GM19025 (cell line): ENCODE measurements around the gene TRIM36.

Experiments
- ATAC-seq: cut with Tn5 transposase; IDR thresholded peaks from one replicate; pipeline ENCODE4 v1.9.1; 2021; ENCODE audit warnings: mild to moderate bottlenecking, low read depth, moderate library complexity; ENCODE audit not compliant: unreplicated experiment

TRIM36 gene

GRCh38 chr5:115169487-115170133, at the start of gene TRIM36:
TRIM36 (minus strand) TSS chr5:115169908; CDS start chr5:115169634, 274 bp downstream.
- ATAC-seq = peak; percentile 98

GRCh38 chr5:115214541-115214940, 44.8 kb upstream of the TRIM36 start:
- no peak for ATAC-seq

GRCh38 chr5:115209279-115209678, 39.6 kb upstream of the TRIM36 start:
- ATAC-seq = peak; percentile 100

- ATAC-seq = no peak
Observed at GRCh38 chr5:115202952-115203351, 33.2 kb upstream of the TRIM36 start.

- ATAC-seq = no peak
Observed at GRCh38 chr5:115196161-115196560, 26.5 kb upstream of the TRIM36 start.

GRCh38 chr5:115194676-115195075, 25.0 kb upstream of the TRIM36 start:
- ATAC-seq = no peak

- ATAC-seq = no peak
Observed at GRCh38 chr5:115193295-115193694, 23.6 kb upstream of the TRIM36 start.

GRCh38 chr5:115192098-115192497, 22.4 kb upstream of the TRIM36 start:
- no peak for ATAC-seq

- no peak for ATAC-seq
Observed at GRCh38 chr5:115191474-115192031, 21.8 kb upstream of the TRIM36 start.

GRCh38 chr5:115190388-115190787, 20.7 kb upstream of the TRIM36 start:
- ATAC-seq = no peak

GRCh38 chr5:115189866-115190265, 20.2 kb upstream of the TRIM36 start:
- ATAC-seq = no peak

- ATAC-seq = no peak
Observed at GRCh38 chr5:115186794-115187193, 17.1 kb upstream of the TRIM36 start.

- no peak for ATAC-seq
Observed at GRCh38 chr5:115184770-115185169, 15.1 kb upstream of the TRIM36 start.

- no peak for ATAC-seq
Observed at GRCh38 chr5:115181757-115182156, 12.0 kb upstream of the TRIM36 start.

GRCh38 chr5:115180165-115180709, 10.5 kb upstream of the TRIM36 start:
- ATAC-seq = no peak

GRCh38 chr5:115179394-115180164, 9.9 kb upstream of the TRIM36 start:
- no peak for ATAC-seq

GRCh38 chr5:115179030-115179393, 9.3 kb upstream of the TRIM36 start:
- ATAC-seq = no peak

- ATAC-seq = no peak
Observed at GRCh38 chr5:115170929-115171510, 1.3 kb upstream of the TRIM36 start.

GRCh38 chr5:115170134-115170928, 623 bp upstream of the TRIM36 start:
- ATAC-seq = peak; percentile 50

GRCh38 chr5:115168829-115169486, 750 bp downstream of the TRIM36 start:
- no peak for ATAC-seq
